KMS-11 (cell line): ENCODE data around the gene CNTN1.

ENCODE experiments used
- H2AFZ ChIP-seq: fragments of 200-600 bp; sonication (generic); 2 replicates; pipeline ENCODE4 v1.6.1; 2016; ENCODE audit warnings: antibody characterized with exemption, mixed run types, low read depth
- H3K27ac ChIP-seq: fragments of 200-600 bp; sonication (generic); 2 replicates; pipeline ENCODE4 v1.6.1; 2016; ENCODE audit warnings: mild to moderate bottlenecking, mixed run types
- H3K27me3 ChIP-seq: fragments of 200-600 bp; sonication (generic); 2 replicates; pipeline ENCODE4 v1.6.1; 2017; ENCODE audit warnings: mild to moderate bottlenecking, low read depth, mixed run types, moderate library complexity; ENCODE audit not compliant: insufficient read depth
- H3K36me3 ChIP-seq: fragments of 200-600 bp; sonication (generic); 2 replicates; pipeline ENCODE4 v1.6.1; 2017; ENCODE audit warnings: mild to moderate bottlenecking, mixed run types; ENCODE audit not compliant: insufficient read depth
- H3K4me1 ChIP-seq: fragments of 200-600 bp; sonication (generic); 2 replicates; pipeline ENCODE4 v1.6.1; 2016; ENCODE audit warnings: mild to moderate bottlenecking, low read depth, mixed run types; ENCODE audit not compliant: poor library complexity, severe bottlenecking
- H3K4me2 ChIP-seq: fragments of 200-600 bp; sonication (generic); 2 replicates; pipeline ENCODE4 v1.7.0; 2016; ENCODE audit warnings: mild to moderate bottlenecking, mixed run types
- H3K4me3 ChIP-seq: fragments of 200-600 bp; sonication (generic); IDR thresholded peaks from 2 replicates; pipeline ENCODE4 v1.6.1; 2017; ENCODE audit warnings: low read depth, low read length, mixed read lengths; ENCODE audit not compliant: insufficient read depth
- H3K79me2 ChIP-seq: fragments of 200-600 bp; sonication (generic); 2 replicates; pipeline ENCODE4 v1.6.1; 2016; ENCODE audit warnings: low read depth, mixed run types; ENCODE audit not compliant: insufficient read depth
- H3K9ac ChIP-seq: fragments of 200-600 bp; sonication (generic); 2 replicates; pipeline ENCODE4 v1.6.1; 2016; ENCODE audit warnings: mild to moderate bottlenecking, mixed run types
- H4K20me1 ChIP-seq: fragments of 200-600 bp; sonication (generic); 2 replicates; pipeline ENCODE4 v1.6.1; 2016; ENCODE audit warnings: mild to moderate bottlenecking, mixed run types; ENCODE audit not compliant: insufficient read depth
- CTCF ChIP-seq: fragments of 200-600 bp; sonication (generic); conservative IDR thresholded peaks from 2 replicates; pipeline ENCODE4 v1.6.1; 2017; ENCODE audit warnings: low read depth, mild to moderate bottlenecking, antibody characterized with exemption, low read length, moderate library complexity, mixed read lengths

The CNTN1 gene

GRCh38 chr12:40650038-40650704 is 42.1 kb upstream of the CNTN1 start:
- H3K27me3 ChIP-seq: no peaks in the 10 kb centered on the region
- no peak overlapping the region for H3K27ac ChIP-seq
- no peaks in the 10 kb centered on the region for H3K79me2 ChIP-seq
- no peak overlapping the region for H3K4me2 ChIP-seq
- H3K9ac ChIP-seq: no peak overlapping the region
- no peak overlapping the region for H3K4me3 ChIP-seq
- no peak overlapping the region for H2AFZ ChIP-seq
- H4K20me1 ChIP-seq: no peaks in the 10 kb centered on the region
- H3K36me3 ChIP-seq: no peaks in the 10 kb centered on the region
- no peak for TF ChIP-seq CTCF
- no peaks in the 10 kb centered on the region for H3K4me1 ChIP-seq

- no peaks in the 10 kb centered on the region for H3K27me3 ChIP-seq
- H3K36me3 ChIP-seq: no peaks in the 10 kb centered on the region
- no peaks in the 10 kb centered on the region for H3K4me1 ChIP-seq
- no peak overlapping the region for H3K4me2 ChIP-seq
- TF ChIP-seq CTCF: no peak
- H3K4me3 ChIP-seq: no peak overlapping the region
- no peak overlapping the region for H2AFZ ChIP-seq
- H3K27ac ChIP-seq: no peak overlapping the region
- H3K9ac ChIP-seq: no peak overlapping the region
- no peaks in the 10 kb centered on the region for H3K79me2 ChIP-seq
- no peaks in the 10 kb centered on the region for H4K20me1 ChIP-seq
Measured at GRCh38 chr12:40655451-40655850, 36.8 kb upstream of the CNTN1 start.

GRCh38 chr12:40662366-40662765 is 29.9 kb upstream of the CNTN1 start:
- no peaks in the 10 kb centered on the region for H3K27me3 ChIP-seq
- H3K36me3 ChIP-seq: no peaks in the 10 kb centered on the region
- H3K9ac ChIP-seq: no peak overlapping the region
- no peaks in the 10 kb centered on the region for H3K79me2 ChIP-seq
- no peak overlapping the region for H3K4me2 ChIP-seq
- H2AFZ ChIP-seq: no peak overlapping the region
- no peak for TF ChIP-seq CTCF
- no peaks in the 10 kb centered on the region for H4K20me1 ChIP-seq
- no peak overlapping the region for H3K27ac ChIP-seq
- no peaks in the 10 kb centered on the region for H3K4me1 ChIP-seq
- no peak overlapping the region for H3K4me3 ChIP-seq

- Histone ChIP-seq H2AFZ (no peak overlapping the region), H4K20me1 (no peaks in the 10 kb centered on the region), H3K4me2 (no peak overlapping the region), H3K79me2 (no peaks in the 10 kb centered on the region), H3K4me3 (no peak overlapping the region), H3K4me1 (no peaks in the 10 kb centered on the region), H3K9ac (no peak overlapping the region), H3K27me3 (no peaks in the 10 kb centered on the region), H3K27ac (no peak overlapping the region), H3K36me3 (no peaks in the 10 kb centered on the region)
- TF ChIP-seq CTCF: no peak
Measured at GRCh38 chr12:40663781-40664180, 28.5 kb upstream of the CNTN1 start.
